HEK293 (cell line): ENCODE results near the gene NUAK1.

Experiments
- CTCF ChIA-PET: fragments of 350-600 bp; formaldehyde crosslinking; extraction: SDS; loops from one replicate; lab custom pipeline; 2021; ENCODE audit warnings: antibody characterized with exemption; lab: Yijun Ruan, JAX
- POLR2A ChIA-PET: fragments of 300-600 bp; formaldehyde crosslinking; extraction: SDS; loops from one replicate; lab custom pipeline; 2020; ENCODE audit warnings: antibody characterized with exemption, inconsistent platforms; lab: Yijun Ruan, JAX
- H3K27ac ChIP-seq: fragments of 200-500 bp; sonication (Bioruptor generic); 2 replicates; pipeline ENCODE4 v1.5.1; 2014; ENCODE audit warnings: low read depth, low read length, control low read depth, inconsistent platforms; ENCODE audit errors: extremely low read depth
- H3K36me3 ChIP-seq, 2 experiments: fragments of 200-500 bp in 1 of 2; sonication (Bioruptor generic) in 1 of 2; 1 replicate in 1 of 2; 2 replicates in 1 of 2; pipeline ENCODE4 v1.5.1; 2014 to 2017; ENCODE audit warnings: inconsistent platforms in 2 of 2, low read length in 2 of 2; ENCODE audit not compliant: control insufficient read depth in 2 of 2, insufficient read depth in 1 of 2
- H3K4me1 ChIP-seq: fragments of 200-500 bp; sonication (Bioruptor generic); 2 replicates; pipeline ENCODE4 v1.5.1; 2014; ENCODE audit warnings: mild to moderate bottlenecking, low read length, inconsistent platforms; ENCODE audit not compliant: control insufficient read depth, insufficient read depth
- H3K4me3 ChIP-seq: 2 replicates; pipeline ENCODE4 v1.5.1; 2011; ENCODE audit warnings: low read depth, mild to moderate bottlenecking, control low read depth, low read length, moderate library complexity
- H3K9me3 ChIP-seq: fragments of 200-500 bp; sonication (Bioruptor generic); 2 replicates; pipeline ENCODE4 v1.5.1; 2014; ENCODE audit warnings: low read depth, low read length, inconsistent platforms; ENCODE audit not compliant: control insufficient read depth, insufficient read depth
- SETDB1 ChIP-seq: IDR thresholded peaks from one replicate; pipeline ENCODE4 v1.6.1; 2017; ENCODE audit warnings: mild to moderate bottlenecking, low read length, moderate library complexity, mixed read lengths; ENCODE audit not compliant: insufficient read length
- YY2 ChIP-seq: fragments of 450-650 bp; formaldehyde crosslinking; IDR thresholded peaks from 2 replicates; pipeline ENCODE4 v1.5.1; 2016; ENCODE audit warnings: missing biosample characterization, missing genetic modification characterization
- ZFP41 ChIP-seq: fragments of 450-650 bp; formaldehyde crosslinking; IDR thresholded peaks from 2 replicates; pipeline ENCODE4 v1.5.1; 2016; ENCODE audit warnings: missing biosample characterization, missing genetic modification characterization, borderline replicate concordance
- ZNF140 ChIP-seq: fragments of 450-650 bp; formaldehyde crosslinking; IDR thresholded peaks from 2 replicates; pipeline ENCODE4 v1.5.1; 2016; ENCODE audit warnings: missing biosample characterization, missing genetic modification characterization
- ZNF157 ChIP-seq: fragments of 450-650 bp; formaldehyde crosslinking; IDR thresholded peaks from 2 replicates; pipeline ENCODE4 v1.5.1; 2016; ENCODE audit warnings: missing biosample characterization, missing genetic modification characterization
- ZNF341 ChIP-seq: fragments of 450-650 bp; formaldehyde crosslinking; IDR thresholded peaks from 2 replicates; pipeline ENCODE4; 2016; ENCODE audit warnings: low read depth, missing biosample characterization, missing genetic modification characterization
- ZNF426 ChIP-seq: fragments of 450-650 bp; formaldehyde crosslinking; IDR thresholded peaks from 2 replicates; pipeline ENCODE4 v1.5.1; 2017; ENCODE audit warnings: missing biosample characterization, missing genetic modification characterization, mild to moderate bottlenecking, inconsistent platforms, moderate library complexity
- ZNF610 ChIP-seq: fragments of 450-650 bp; formaldehyde crosslinking; IDR thresholded peaks from 2 replicates; pipeline ENCODE4 v1.5.1; 2016; ENCODE audit warnings: missing biosample characterization, missing genetic modification characterization, borderline replicate concordance
- TF ChIP-seq, protein P1 (sequence below): fragments of 450-650 bp; formaldehyde crosslinking; IDR thresholded peaks from 2 replicates; pipeline ENCODE4 v1.5.1; 2016; ENCODE audit warnings: missing biosample characterization, missing genetic modification characterization, low read depth

Gene NUAK1

DNA sequence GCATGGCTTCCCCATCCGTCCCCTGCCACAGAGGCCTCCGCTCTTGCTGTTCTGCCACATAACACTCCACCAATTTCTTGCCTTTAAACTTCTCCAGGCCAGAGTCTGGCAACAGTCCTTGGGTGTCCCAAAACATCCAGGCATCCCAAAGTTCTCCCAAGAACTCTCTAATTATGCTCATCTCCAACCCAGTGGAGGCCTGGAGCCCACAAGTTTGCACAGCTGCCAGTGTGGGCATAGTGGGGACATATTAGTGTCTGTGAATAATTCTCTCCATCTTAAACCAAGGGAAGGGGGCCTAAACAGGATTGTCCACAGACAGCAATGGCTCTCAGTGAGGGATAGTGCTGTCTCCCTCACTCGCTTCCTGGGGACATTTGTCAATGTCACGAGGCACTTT is 124.8 kb downstream of the NUAK1 start:
- no peak overlapping the region for H3K4me3 ChIP-seq
- no peaks in the 10 kb centered on the region for H3K9me3 ChIP-seq
- CTCF ChIA-PET = no interaction called here
- H3K27ac ChIP-seq = no peak overlapping the region
- no peaks in the 10 kb centered on the region for H3K36me3 ChIP-seq
- no peaks in the 10 kb centered on the region for H3K4me1 ChIP-seq
- POLR2A ChIA-PET = no interaction called here
- TF ChIP-seq SETDB1 = no peak
- no peak for TF ChIP-seq ZNF426 (tag by site-specific recombination)
- TF ChIP-seq ZNF610 (tag by site-specific recombination) = no peak
- no peak for TF ChIP-seq ZNF140 (tag by site-specific recombination)
- TF ChIP-seq, protein P1, sequence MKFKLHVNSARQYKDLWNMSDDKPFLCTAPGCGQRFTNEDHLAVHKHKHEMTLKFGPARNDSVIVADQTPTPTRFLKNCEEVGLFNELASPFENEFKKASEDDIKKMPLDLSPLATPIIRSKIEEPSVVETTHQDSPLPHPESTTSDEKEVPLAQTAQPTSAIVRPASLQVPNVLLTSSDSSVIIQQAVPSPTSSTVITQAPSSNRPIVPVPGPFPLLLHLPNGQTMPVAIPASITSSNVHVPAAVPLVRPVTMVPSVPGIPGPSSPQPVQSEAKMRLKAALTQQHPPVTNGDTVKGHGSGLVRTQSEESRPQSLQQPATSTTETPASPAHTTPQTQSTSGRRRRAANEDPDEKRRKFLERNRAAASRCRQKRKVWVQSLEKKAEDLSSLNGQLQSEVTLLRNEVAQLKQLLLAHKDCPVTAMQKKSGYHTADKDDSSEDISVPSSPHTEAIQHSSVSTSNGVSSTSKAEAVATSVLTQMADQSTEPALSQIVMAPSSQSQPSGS (tag by site-specific recombination) = no peak
- no peak for TF ChIP-seq YY2 (tag by site-specific recombination)
- no peak for TF ChIP-seq ZNF341 (tag by site-specific recombination)
- no peak for TF ChIP-seq ZNF157 (tag by site-specific recombination)
- no peak for TF ChIP-seq ZFP41 (tag by site-specific recombination)
